ENCODE measurements around the gene OR10A2. TPM values are rescaled to one million over a fixed set of nuclear protein-coding genes. Genes with fewer than 3 reads are reported as not detected.
A peak's percentile ranks its signal among the peaks of the same experiment; 100 is the strongest.
"Not testable (repeated sequence)": the region's sequence is repeated elsewhere in the genome, so short reads cannot be mapped to it uniquely, and the experiment has no call there.

OR10A2 gene
- total and polyA plus RNA-seq, 2 experiments from 2014 or later = 0.10 TPM; not detected in 1

GRCh38 chr11:6871278-6871677 is 8.4 kb downstream of the OR10A2 start:
- Histone ChIP-seq H3K9ac (no peak overlapping the region), H3K36me3 (ENCODE audit: low read depth) (no peaks in the 10 kb centered on the region), H3K9me3 (ENCODE audit: low read depth) (no peaks in the 10 kb centered on the region), H3K4me2 (ENCODE audit: unreplicated experiment) (no peak overlapping the region), H3K4me3 (no peak overlapping the region), H2AFZ (no peak overlapping the region), H3K27me3 (replicated peaks; ENCODE audit: insufficient read depth) (no peaks in the 10 kb centered on the region), H4K20me1 (ENCODE audit: insufficient read depth) (no peaks in the 10 kb centered on the region), H3F3A (ENCODE audit: insufficient read depth) (no peaks in the 10 kb centered on the region), H3K9me2 (ENCODE audit: insufficient read depth) (no peaks in the 10 kb centered on the region), H3K27ac (no peak overlapping the region), H3K79me2 (ENCODE audit: insufficient read depth) (no peaks in the 10 kb centered on the region), H3K4me1 (ENCODE audit: insufficient read depth) (no peaks in the 10 kb centered on the region)
- in situ Hi-C loops (cut with MboI) = no loop called here
- 37 to 48% methylated on average over 1 of the region's 1 CpG for WGBS, 2 experiments (ENCODE audit: low coverage in 1 of 2, low lambda C conversion rate in 2 of 2, missing lambda C conversion rate in 2 of 2)
- TF ChIP-seq EZH2phosphoT487 (IDR thresholded peaks at IDR 0.05; ENCODE audit: insufficient read depth, low read depth) (no peak), EZH2 (IDR thresholded peaks at IDR 0.05; ENCODE audit: insufficient read depth, poor library complexity, severe bottlenecking) (no peak)
- no peak for DNase-seq

DNA sequence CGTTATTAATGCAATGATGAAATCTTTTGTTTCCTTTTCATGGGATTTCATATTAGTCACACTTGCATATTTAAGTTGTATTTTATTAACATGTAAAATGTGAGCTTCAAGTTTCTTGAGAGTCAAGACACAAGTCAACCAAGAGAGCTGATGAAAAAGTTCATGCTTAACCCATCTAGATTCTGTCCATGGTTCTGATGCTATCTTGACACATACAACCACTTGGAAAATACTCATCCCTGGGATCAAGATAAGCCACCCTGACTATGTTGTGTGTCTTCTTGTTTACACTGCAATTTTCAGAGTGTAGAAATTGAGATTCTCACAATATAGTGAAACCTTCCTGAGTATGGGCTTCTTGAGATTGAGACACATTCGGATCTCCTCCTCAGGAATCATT is 12.9 kb downstream of the OR10A2 start:
- Histone ChIP-seq H3K36me3 (ENCODE audit: low read depth) (no peaks in the 10 kb centered on the region), H3K9me2 (ENCODE audit: insufficient read depth) (no peaks in the 10 kb centered on the region), H3F3A (ENCODE audit: insufficient read depth) (no peaks in the 10 kb centered on the region), H3K9me3 (ENCODE audit: low read depth) (no peaks in the 10 kb centered on the region), H3K4me2 (ENCODE audit: unreplicated experiment) (no peak overlapping the region), H4K20me1 (ENCODE audit: insufficient read depth) (no peaks in the 10 kb centered on the region), H3K4me1 (ENCODE audit: insufficient read depth) (no peaks in the 10 kb centered on the region), H3K27ac (no peak overlapping the region), H3K4me3 (no peak overlapping the region), H3K27me3 (replicated peaks; ENCODE audit: insufficient read depth) (no peaks in the 10 kb centered on the region), H2AFZ (no peak overlapping the region), H3K79me2 (ENCODE audit: insufficient read depth) (no peaks in the 10 kb centered on the region), H3K9ac (no peak overlapping the region)
- DNase-seq = peak; percentile 3
- in situ Hi-C loops (cut with MboI) = no loop called here
- TF ChIP-seq EZH2phosphoT487 (IDR thresholded peaks at IDR 0.05; ENCODE audit: insufficient read depth, low read depth) (no peak), EZH2 (IDR thresholded peaks at IDR 0.05; ENCODE audit: insufficient read depth, poor library complexity, severe bottlenecking) (no peak)
- WGBS, 2 experiments (ENCODE audit: low coverage in 1 of 2, low lambda C conversion rate in 2 of 2, missing lambda C conversion rate in 2 of 2) = 44 to 61% methylated on average over 2 of the region's 2 CpGs

DNA sequence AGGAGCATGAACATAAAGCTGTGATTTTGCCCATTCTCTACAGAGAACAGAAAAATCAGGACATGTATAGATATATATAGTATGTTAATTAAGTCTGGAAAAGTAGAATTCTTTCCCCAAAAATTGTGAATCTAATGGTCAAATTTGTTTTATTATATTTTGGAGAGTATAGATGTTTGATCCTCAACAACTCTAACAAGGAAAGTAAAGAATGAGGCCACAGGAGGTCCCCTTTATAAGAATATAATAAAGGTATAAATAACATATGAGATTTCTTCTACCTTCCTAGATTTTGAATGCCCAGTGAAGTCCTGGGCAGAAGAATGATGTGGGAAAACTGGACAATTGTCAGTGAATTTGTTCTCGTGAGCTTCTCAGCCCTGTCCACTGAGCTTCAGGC is 13.5 kb downstream of the OR10A2 start, which contains the start of gene OR10A4:
Gene OR10A4, plus strand, starts transcription at position 301 of the 400 bp plus-strand sequence. Its CDS starts 23 bp downstream, at position 324.
- no peak within 1 kb of the TSS for H3K4me2 ChIP-seq (ENCODE audit: unreplicated experiment)
- no peak within 1 kb of the TSS for H3K4me3 ChIP-seq
- no peaks in the 10 kb centered on the region for H3K9me3 ChIP-seq (ENCODE audit: low read depth)
- no peaks in the 10 kb centered on the region for H3K9me2 ChIP-seq (ENCODE audit: insufficient read depth)
- no peak within 1 kb of the TSS for H3K27ac ChIP-seq
- H3K36me3 ChIP-seq (ENCODE audit: low read depth) = no peaks in the 10 kb centered on the region
- H3K79me2 ChIP-seq (ENCODE audit: insufficient read depth) = no peaks in the 10 kb centered on the region
- no peaks in the 10 kb centered on the region for H3K4me1 ChIP-seq (ENCODE audit: insufficient read depth)
- no peak within 1 kb of the TSS for H2AFZ ChIP-seq
- DNase-seq = no peak
- in situ Hi-C loops (cut with MboI) = no loop called here
- WGBS, 2 experiments (ENCODE audit: low coverage in 1 of 2, low lambda C conversion rate in 2 of 2, missing lambda C conversion rate in 2 of 2) = 25 to 38% methylated on average over 1 of the region's 1 CpG
- H3K27me3 ChIP-seq (replicated peaks; ENCODE audit: insufficient read depth) = no peaks in the 10 kb centered on the region
- TF ChIP-seq EZH2phosphoT487 (IDR thresholded peaks at IDR 0.05; ENCODE audit: insufficient read depth, low read depth) (no peak), EZH2 (IDR thresholded peaks at IDR 0.05; ENCODE audit: insufficient read depth, poor library complexity, severe bottlenecking) (no peak)
- H3F3A ChIP-seq (ENCODE audit: insufficient read depth) = no peaks in the 10 kb centered on the region
- H4K20me1 ChIP-seq (ENCODE audit: insufficient read depth) = no peaks in the 10 kb centered on the region
- H3K9ac ChIP-seq = no peak within 1 kb of the TSS

- Histone ChIP-seq H3K79me2 (ENCODE audit: insufficient read depth) (no peaks in the 10 kb centered on the region), H3K4me2 (ENCODE audit: unreplicated experiment) (no peak overlapping the region), H3F3A (ENCODE audit: insufficient read depth) (no peaks in the 10 kb centered on the region), H3K9me2 (ENCODE audit: insufficient read depth) (no peaks in the 10 kb centered on the region), H3K27ac (no peak overlapping the region), H2AFZ (no peak overlapping the region), H3K36me3 (ENCODE audit: low read depth) (no peaks in the 10 kb centered on the region), H3K4me1 (ENCODE audit: insufficient read depth) (no peaks in the 10 kb centered on the region), H3K4me3 (no peak overlapping the region), H4K20me1 (ENCODE audit: insufficient read depth) (no peaks in the 10 kb centered on the region), H3K9ac (no peak overlapping the region), H3K9me3 (ENCODE audit: low read depth) (no peaks in the 10 kb centered on the region), H3K27me3 (replicated peaks; ENCODE audit: insufficient read depth) (no peaks in the 10 kb centered on the region)
- TF ChIP-seq EZH2phosphoT487 (IDR thresholded peaks at IDR 0.05; ENCODE audit: insufficient read depth, low read depth) = no peak
- no peak for TF ChIP-seq EZH2 (IDR thresholded peaks at IDR 0.05; ENCODE audit: insufficient read depth, poor library complexity, severe bottlenecking)
- whole genome bisulfite sequencing, 2 experiments (ENCODE audit: low coverage in 1 of 2, low lambda C conversion rate in 2 of 2, missing lambda C conversion rate in 2 of 2) = 49 to 67% methylated on average over 3 of the region's 3 CpGs
- in situ Hi-C loops (cut with MboI) = no loop called here
- no peak for DNase-seq
Observed at GRCh38 chr11:6876914-6877313, 14.1 kb downstream of the OR10A2 start.

DNA sequence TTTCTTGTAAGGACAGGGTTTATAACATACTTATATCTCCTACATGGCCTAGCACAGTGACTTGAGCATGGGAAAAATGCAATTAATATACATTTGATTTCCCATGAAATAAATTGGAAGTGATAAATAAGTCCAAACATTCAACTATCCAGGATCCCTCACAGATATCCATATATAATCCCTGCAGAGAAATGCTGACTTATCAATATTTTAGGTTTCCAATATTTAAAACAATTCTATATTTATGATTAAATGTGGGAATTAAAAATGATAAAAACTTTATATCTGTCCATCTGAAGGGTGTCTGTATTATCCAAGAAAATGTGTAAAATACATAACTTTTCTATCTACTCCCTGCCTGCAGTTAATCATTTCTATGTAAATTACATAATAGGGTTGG is 19.9 kb downstream of the OR10A2 start:
- Histone ChIP-seq H3K4me3 (no peak overlapping the region), H2AFZ (no peak overlapping the region), H3K4me1 (ENCODE audit: insufficient read depth) (no peaks in the 10 kb centered on the region), H3K4me2 (ENCODE audit: unreplicated experiment) (no peak overlapping the region), H3K9ac (no peak overlapping the region), H3K9me3 (ENCODE audit: low read depth) (no peaks in the 10 kb centered on the region), H3K79me2 (ENCODE audit: insufficient read depth) (no peaks in the 10 kb centered on the region), H3K36me3 (ENCODE audit: low read depth) (no peaks in the 10 kb centered on the region), H3F3A (ENCODE audit: insufficient read depth) (no peaks in the 10 kb centered on the region), H3K27ac (no peak overlapping the region), H4K20me1 (ENCODE audit: insufficient read depth) (no peaks in the 10 kb centered on the region), H3K27me3 (replicated peaks; ENCODE audit: insufficient read depth) (no peaks in the 10 kb centered on the region), H3K9me2 (ENCODE audit: insufficient read depth) (no peaks in the 10 kb centered on the region)
- no peak for DNase-seq
- in situ Hi-C loops (cut with MboI) = no loop called here
- TF ChIP-seq EZH2 (IDR thresholded peaks at IDR 0.05; ENCODE audit: insufficient read depth, poor library complexity, severe bottlenecking) = no peak

GRCh38 chr11:6887711-6888110 is 24.9 kb downstream of the OR10A2 start:
- DNase-seq; H3K27ac ChIP-seq; H3K79me2 ChIP-seq (ENCODE audit: insufficient read depth); H3F3A ChIP-seq (ENCODE audit: insufficient read depth); H3K4me2 ChIP-seq (ENCODE audit: unreplicated experiment); H4K20me1 ChIP-seq (ENCODE audit: insufficient read depth); H2AFZ ChIP-seq; H3K4me3 ChIP-seq; in situ Hi-C loops (cut with MboI); H3K9me3 ChIP-seq (ENCODE audit: low read depth); H3K4me1 ChIP-seq (ENCODE audit: insufficient read depth); H3K36me3 ChIP-seq (ENCODE audit: low read depth); H3K9ac ChIP-seq; H3K9me2 ChIP-seq (ENCODE audit: insufficient read depth); H3K27me3 ChIP-seq (replicated peaks; ENCODE audit: insufficient read depth): not testable (repeated sequence)
- WGBS, 2 experiments (ENCODE audit: low coverage in 1 of 2, low lambda C conversion rate in 2 of 2, missing lambda C conversion rate in 2 of 2) = 75 to 81% methylated on average over 5 of the region's 5 CpGs

Measured in GM23248 (cell line).